ENCODE results near the gene NPFFR1. TPM values are rescaled to one million over a fixed set of nuclear protein-coding genes. Genes with fewer than 3 reads are reported as not detected.

The NPFFR1 gene
- total RNA-seq, 1 donor from 2014 or later = not detected

DNA sequence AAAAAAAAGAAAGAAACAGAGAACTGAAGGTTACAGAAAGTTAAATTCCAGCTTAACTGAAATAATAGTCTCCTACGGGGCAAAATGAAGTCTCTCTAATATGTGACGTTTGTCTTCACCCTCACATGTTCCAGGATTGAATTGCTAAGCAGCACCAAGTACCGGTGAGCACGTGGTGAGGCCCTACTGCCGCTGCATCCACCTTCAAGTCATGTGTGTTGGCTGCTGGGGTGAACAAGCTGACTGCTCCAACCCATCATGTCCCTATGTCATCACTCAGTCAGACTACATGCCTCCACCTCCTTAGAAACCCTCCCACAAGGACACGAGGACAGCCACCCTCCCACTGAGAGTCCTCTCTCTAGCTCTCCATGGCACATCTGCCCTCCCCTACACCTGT, 35.4 kb upstream of the NPFFR1 start:
- no peaks in the 10 kb centered on the region for H3K27me3 ChIP-seq
- peaks cover 29% of the 10 kb centered on the region for H4K20me1 ChIP-seq (ENCODE audit: low read depth)
- H3K27ac Mint-ChIP-seq = peak overlapping the region; percentile 61
- H3K79me2 ChIP-seq (ENCODE audit: low read depth) = no peaks in the 10 kb centered on the region
- no peak for TF ChIP-seq EZH2phosphoT487 (IDR thresholded peaks at IDR 0.05)
- TF ChIP-seq, protein P1, sequence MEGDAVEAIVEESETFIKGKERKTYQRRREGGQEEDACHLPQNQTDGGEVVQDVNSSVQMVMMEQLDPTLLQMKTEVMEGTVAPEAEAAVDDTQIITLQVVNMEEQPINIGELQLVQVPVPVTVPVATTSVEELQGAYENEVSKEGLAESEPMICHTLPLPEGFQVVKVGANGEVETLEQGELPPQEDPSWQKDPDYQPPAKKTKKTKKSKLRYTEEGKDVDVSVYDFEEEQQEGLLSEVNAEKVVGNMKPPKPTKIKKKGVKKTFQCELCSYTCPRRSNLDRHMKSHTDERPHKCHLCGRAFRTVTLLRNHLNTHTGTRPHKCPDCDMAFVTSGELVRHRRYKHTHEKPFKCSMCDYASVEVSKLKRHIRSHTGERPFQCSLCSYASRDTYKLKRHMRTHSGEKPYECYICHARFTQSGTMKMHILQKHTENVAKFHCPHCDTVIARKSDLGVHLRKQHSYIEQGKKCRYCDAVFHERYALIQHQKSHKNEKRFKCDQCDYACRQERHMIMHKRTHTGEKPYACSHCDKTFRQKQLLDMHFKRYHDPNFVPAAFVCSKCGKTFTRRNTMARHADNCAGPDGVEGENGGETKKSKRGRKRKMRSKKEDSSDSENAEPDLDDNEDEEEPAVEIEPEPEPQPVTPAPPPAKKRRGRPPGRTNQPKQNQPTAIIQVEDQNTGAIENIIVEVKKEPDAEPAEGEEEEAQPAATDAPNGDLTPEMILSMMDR (IDR thresholded peaks at IDR 0.05) = no peak
- no peak for TF ChIP-seq EZH2 (IDR thresholded peaks at IDR 0.05)
- no peak overlapping the region for H3K27ac ChIP-seq
- peaks cover 3% of the 10 kb centered on the region for H3K4me1 Mint-ChIP-seq
- no peaks in the 10 kb centered on the region for H3K9me3 ChIP-seq (ENCODE audit: low read depth)
- H3K4me3 ChIP-seq = no peak overlapping the region
- H3K9ac ChIP-seq = no peak overlapping the region
- DNase-seq (ENCODE audit: low spot score) = no peak
- no peaks in the 10 kb centered on the region for H3K9me3 Mint-ChIP-seq
- peaks cover 4% of the 10 kb centered on the region for H3K36me3 Mint-ChIP-seq
- no peaks in the 10 kb centered on the region for H3K36me3 ChIP-seq
- peaks cover 2% of the 10 kb centered on the region for H3K27me3 Mint-ChIP-seq (ENCODE audit: insufficient read depth, low read depth)
- no peak overlapping the region for H3K4me2 ChIP-seq
- H3K4me3 Mint-ChIP-seq = no peak overlapping the region
- no peak overlapping the region for H2AFZ ChIP-seq (replicated peaks)
- peaks cover 7% of the 10 kb centered on the region for H3K4me1 ChIP-seq
- H3F3A ChIP-seq (ENCODE audit: low read depth) = no peaks in the 10 kb centered on the region

DNA sequence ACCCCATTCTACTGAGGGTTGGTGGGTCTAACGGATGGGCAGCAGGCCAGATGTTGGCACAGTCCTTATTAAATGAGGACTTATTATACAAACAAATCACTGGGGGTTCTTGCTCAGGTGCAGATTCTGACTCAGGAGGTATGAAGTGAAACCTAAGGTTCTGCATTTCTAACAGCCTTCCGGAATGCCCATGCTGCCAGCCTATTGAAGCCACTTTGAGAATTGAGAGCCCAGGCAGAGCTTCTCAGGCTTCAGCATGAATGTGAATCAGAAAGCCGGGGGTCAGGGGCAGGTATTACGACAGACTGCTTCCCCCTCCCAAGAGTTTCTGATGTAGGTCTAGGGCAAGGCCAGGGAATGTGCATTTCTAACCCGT, 34.1 kb upstream of the NPFFR1 start:
- Histone ChIP-seq H3F3A (ENCODE audit: low read depth) (no peaks in the 10 kb centered on the region), H3K79me2 (ENCODE audit: low read depth) (no peaks in the 10 kb centered on the region), H3K9ac (no peak overlapping the region), H3K27me3 (no peaks in the 10 kb centered on the region), H3K4me3 (no peak overlapping the region), H3K9me3 (ENCODE audit: low read depth) (no peaks in the 10 kb centered on the region), H3K36me3 (no peaks in the 10 kb centered on the region), H3K27ac (no peak overlapping the region), H2AFZ (replicated peaks) (no peak overlapping the region), H4K20me1 (ENCODE audit: low read depth) (peaks cover 29% of the 10 kb centered on the region), H3K4me1 (peaks cover 5% of the 10 kb centered on the region), H3K4me2 (no peak overlapping the region)
- no peaks in the 10 kb centered on the region for H3K9me3 Mint-ChIP-seq
- TF ChIP-seq EZH2phosphoT487 (IDR thresholded peaks at IDR 0.05) (no peak), EZH2 (IDR thresholded peaks at IDR 0.05) (no peak)
- TF ChIP-seq, protein P1 (IDR thresholded peaks at IDR 0.05) = no peak
- no peak for DNase-seq (ENCODE audit: low spot score)
- H3K4me1 Mint-ChIP-seq = peaks cover 1% of the 10 kb centered on the region
- H3K27me3 Mint-ChIP-seq (ENCODE audit: insufficient read depth, low read depth) = no peaks in the 10 kb centered on the region
- no peak overlapping the region for H3K4me3 Mint-ChIP-seq
- H3K36me3 Mint-ChIP-seq = peaks cover 3% of the 10 kb centered on the region
- H3K27ac Mint-ChIP-seq = no peak overlapping the region

DNA sequence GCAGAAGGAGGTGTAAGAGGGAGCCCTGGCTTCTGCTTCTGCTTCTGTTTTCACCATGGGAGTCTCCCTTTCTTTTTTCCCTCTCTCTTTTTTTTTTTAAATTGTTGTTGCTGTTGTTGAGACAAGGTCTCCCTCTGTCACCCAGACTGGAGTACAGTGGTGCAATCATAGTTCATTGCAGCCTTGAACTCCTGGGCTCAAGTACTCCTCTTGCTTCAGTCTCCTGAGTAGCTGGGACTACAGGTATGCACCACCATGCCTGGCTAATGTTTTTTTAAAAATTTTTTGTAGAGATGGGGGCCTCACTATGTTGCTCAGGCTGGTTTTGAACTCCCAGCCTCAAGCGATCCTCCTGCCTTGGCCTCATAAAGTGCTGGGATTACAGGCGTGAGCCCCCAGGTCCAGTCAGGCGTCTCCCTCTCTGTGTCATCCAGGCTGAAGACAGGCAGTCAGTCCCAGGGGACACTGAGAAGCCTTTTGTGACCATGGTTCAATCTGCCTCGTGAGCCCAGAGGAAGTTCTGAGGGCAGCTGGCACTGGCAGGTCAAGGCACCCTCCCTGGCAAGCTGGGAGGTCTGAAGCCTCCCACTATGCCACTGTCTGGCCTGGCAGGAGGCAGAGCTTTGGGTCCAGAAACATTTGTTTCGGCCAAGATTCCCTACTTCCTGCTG, 33.6 kb upstream of the NPFFR1 start:
- no peak for DNase-seq (ENCODE audit: low spot score)
- Histone ChIP-seq H3F3A (ENCODE audit: low read depth) (no peaks in the 10 kb centered on the region), H3K4me3 (no peak overlapping the region), H3K9me3 (ENCODE audit: low read depth) (no peaks in the 10 kb centered on the region), H3K79me2 (ENCODE audit: low read depth) (no peaks in the 10 kb centered on the region), H3K27ac (no peak overlapping the region), H4K20me1 (ENCODE audit: low read depth) (peaks cover 27% of the 10 kb centered on the region), H3K27me3 (no peaks in the 10 kb centered on the region), H2AFZ (replicated peaks) (no peak overlapping the region), H3K4me1 (peaks cover 5% of the 10 kb centered on the region), H3K36me3 (no peaks in the 10 kb centered on the region), H3K9ac (no peak overlapping the region), H3K4me2 (no peak overlapping the region)
- Mint-ChIP-seq H3K27me3 (ENCODE audit: insufficient read depth, low read depth) (no peaks in the 10 kb centered on the region), H3K27ac (no peak overlapping the region), H3K9me3 (no peaks in the 10 kb centered on the region), H3K4me1 (no peaks in the 10 kb centered on the region), H3K36me3 (peaks cover 2% of the 10 kb centered on the region), H3K4me3 (no peak overlapping the region)
- TF ChIP-seq, protein P1 (IDR thresholded peaks at IDR 0.05) = no peak
- TF ChIP-seq EZH2 (IDR thresholded peaks at IDR 0.05) (no peak), EZH2phosphoT487 (IDR thresholded peaks at IDR 0.05) (no peak)

All from neural progenitor cell (in vitro differentiated cells).